Cardiac muscle cell (in vitro differentiated cells and primary cell): ENCODE results near the gene MCTP2. TPM values are rescaled to one million over a fixed set of nuclear protein-coding genes. Genes with fewer than 3 reads are reported as not detected.

Source experiments
- DNase-seq, 2 donors: peaks; one replicate each; pipeline versions ENCODE4 v3.0.0 to v3.0.0-alpha.2; 2010 to 2017; ENCODE audit warnings: low read depth in 1 of 2, low spot score in 1 of 2
- H3K27ac ChIP-seq: fragments of 200-600 bp; sonication (generic); 2 replicates; pipeline ENCODE4 v1.5.1; 2016
- H3K27me3 ChIP-seq: fragments of 200-600 bp; sonication (generic); 2 replicates; pipeline ENCODE4 v1.6.0; 2016; ENCODE audit warnings: control low read depth
- H3K36me3 ChIP-seq: fragments of 200-600 bp; sonication (generic); 2 replicates; pipeline ENCODE4 v1.5.1; 2016; ENCODE audit warnings: control low read depth
- H3K4me1 ChIP-seq: fragments of 200-600 bp; sonication (generic); 2 replicates; pipeline ENCODE4 v1.8.1; 2017; ENCODE audit warnings: low read depth, mild to moderate bottlenecking, mixed run types
- H3K4me3 ChIP-seq: fragments of 200-600 bp; sonication (generic); 2 replicates; pipeline ENCODE4 v1.5.1; 2016; ENCODE audit warnings: mild to moderate bottlenecking
- H3K9me3 ChIP-seq: fragments of 200-600 bp; sonication (generic); 2 replicates; pipeline ENCODE4 v1.5.1; 2017; ENCODE audit warnings: low read depth, mild to moderate bottlenecking, control low read depth
- CTCF ChIP-seq: IDR thresholded peaks from 2 replicates; pipeline ENCODE4 v1.5.1; 2012; ENCODE audit warnings: low read depth, mild to moderate bottlenecking, low read length
- polyA plus RNA-seq: library from polyadenylated mRNA; unstranded; fragments of >200 nt; fragmentation: Nextera tagmentation; extraction: Ambion mirVana; gene quantifications from 2 replicates; pipeline ENCODE4 v1.2.1, GENCODE V29; 2016
- total RNA-seq: library from RNA; depleted of rRNA; stranded (reverse); fragments of >200 nt; gene quantifications from 2 replicates; pipeline ENCODE4 v1.2.3, GENCODE V29; 2016

The MCTP2 gene
- total and polyA plus RNA-seq, 2 experiments from 2014 or later = 0.34 to 0.83 TPM

- no peak overlapping the region for H3K4me3 ChIP-seq
- no peak overlapping the region for H3K27ac ChIP-seq
- DNase-seq = no peak
- TF ChIP-seq CTCF = no peak
- no peaks in the 10 kb centered on the region for H3K4me1 ChIP-seq
- H3K36me3 ChIP-seq = no peaks in the 10 kb centered on the region
- no peaks in the 10 kb centered on the region for H3K27me3 ChIP-seq
- H3K9me3 ChIP-seq = no peaks in the 10 kb centered on the region
These were observed 128.4 kb downstream of the MCTP2 start for GRCh38 chr15:94359716-94360115.

GRCh38 chr15:94360251-94360685 lies 128.9 kb downstream of the MCTP2 start:
- Histone ChIP-seq H3K27ac (no peak overlapping the region), H3K9me3 (no peaks in the 10 kb centered on the region), H3K4me1 (no peaks in the 10 kb centered on the region), H3K36me3 (no peaks in the 10 kb centered on the region), H3K4me3 (no peak overlapping the region), H3K27me3 (no peaks in the 10 kb centered on the region)
- TF ChIP-seq CTCF = no peak
- no peak for DNase-seq

GRCh38 chr15:94362385-94363092 lies 131.2 kb downstream of the MCTP2 start:
- DNase-seq = no peak

GRCh38 chr15:94363382-94363781 lies 132.0 kb downstream of the MCTP2 start:
- no peak for TF ChIP-seq CTCF
- no peak overlapping the region for H3K4me3 ChIP-seq
- no peak for DNase-seq
- no peak overlapping the region for H3K27ac ChIP-seq
- no peaks in the 10 kb centered on the region for H3K9me3 ChIP-seq
- no peaks in the 10 kb centered on the region for H3K4me1 ChIP-seq
- no peaks in the 10 kb centered on the region for H3K27me3 ChIP-seq
- H3K36me3 ChIP-seq = no peaks in the 10 kb centered on the region

More at GRCh38 chr15:94362385-94363092, 131.2 kb downstream of the MCTP2 start:
- Histone ChIP-seq H3K9me3 (no peaks in the 10 kb centered on the region), H3K27me3 (no peaks in the 10 kb centered on the region), H3K27ac (no peak overlapping the region), H3K4me1 (no peaks in the 10 kb centered on the region), H3K36me3 (no peaks in the 10 kb centered on the region), H3K4me3 (no peak overlapping the region)
- no peak for TF ChIP-seq CTCF

GRCh38 chr15:94366781-94367180 lies 135.4 kb downstream of the MCTP2 start:
- TF ChIP-seq CTCF = no peak
- Histone ChIP-seq H3K4me3 (no peak overlapping the region), H3K9me3 (no peaks in the 10 kb centered on the region), H3K36me3 (no peaks in the 10 kb centered on the region), H3K27ac (no peak overlapping the region), H3K4me1 (no peaks in the 10 kb centered on the region), H3K27me3 (no peaks in the 10 kb centered on the region)
- DNase-seq = no peak
